Trophoblast cell (in vitro differentiated cells and primary cell): ENCODE measurements around the gene IFNGR2.

Experiments used
- DNase-seq, 2 donors: peaks; one replicate each; pipeline ENCODE4 v3.0.0-alpha.2; 2016
- H2AFZ ChIP-seq: 2 replicates; pipeline ENCODE4 v1.6.1; 2013; ENCODE audit warnings: low read length, moderate library complexity, mild to moderate bottlenecking; ENCODE audit not compliant: insufficient read depth, poor library complexity
- H2AK5ac ChIP-seq: 2 replicates; pipeline ENCODE4 v1.6.1; 2013; ENCODE audit warnings: mild to moderate bottlenecking, low read length
- H2BK120ac ChIP-seq: 2 replicates; pipeline ENCODE4 v1.6.1; 2013; ENCODE audit warnings: low read length, mild to moderate bottlenecking, moderate library complexity; ENCODE audit not compliant: insufficient read depth, poor library complexity
- H2BK12ac ChIP-seq: 2 replicates; pipeline ENCODE4 v1.6.1; 2013; ENCODE audit warnings: mild to moderate bottlenecking, low read length, moderate library complexity
- H2BK5ac ChIP-seq: 2 replicates; pipeline ENCODE4 v1.6.1; 2013; ENCODE audit warnings: low read length, low read depth, moderate library complexity, mild to moderate bottlenecking; ENCODE audit not compliant: poor library complexity
- H3K14ac ChIP-seq: 2 replicates; pipeline ENCODE4 v1.6.1; 2013; ENCODE audit warnings: mild to moderate bottlenecking, low read length
- H3K18ac ChIP-seq: 2 replicates; pipeline ENCODE4 v1.6.1; 2013; ENCODE audit warnings: mild to moderate bottlenecking, low read length
- H3K23ac ChIP-seq: 2 replicates; pipeline ENCODE4 v1.6.1; 2013; ENCODE audit warnings: low read length
- H3K27ac ChIP-seq: 2 replicates; pipeline ENCODE4 v1.5.1; 2013; ENCODE audit warnings: low read depth, mild to moderate bottlenecking, inconsistent platforms, low read length, moderate library complexity
- H3K27me3 ChIP-seq: 2 replicates; pipeline ENCODE4 v1.6.1; 2013; ENCODE audit warnings: inconsistent platforms, mild to moderate bottlenecking, low read length, moderate library complexity; ENCODE audit not compliant: insufficient read depth
- H3K36me3 ChIP-seq, 2 experiments: 1 replicate in 1 of 2; 2 replicates in 1 of 2; pipeline ENCODE4 v1.6.1; 2013; ENCODE audit warnings: low read length in 2 of 2, mild to moderate bottlenecking in 2 of 2, moderate library complexity in 1 of 2; ENCODE audit not compliant: insufficient read depth in 2 of 2, control insufficient read depth in 1 of 2
- H3K4ac ChIP-seq: 2 replicates; pipeline ENCODE4 v1.6.1; 2013; ENCODE audit warnings: low read depth, mild to moderate bottlenecking, low read length, moderate library complexity
- H3K4me1 ChIP-seq, 2 experiments: 1 replicate in 1 of 2; 2 replicates in 1 of 2; pipeline ENCODE4 v1.6.1; 2013; ENCODE audit warnings: low read length in 2 of 2, mild to moderate bottlenecking in 2 of 2, moderate library complexity in 1 of 2; ENCODE audit not compliant: insufficient read depth in 2 of 2, control insufficient read depth in 1 of 2
- H3K4me2 ChIP-seq: 2 replicates; pipeline ENCODE4 v1.6.1; 2013; ENCODE audit warnings: inconsistent platforms, mild to moderate bottlenecking, low read length, moderate library complexity
- H3K4me3 ChIP-seq: 2 replicates; pipeline ENCODE4 v1.5.1; 2013; ENCODE audit warnings: mild to moderate bottlenecking, low read depth, low read length, inconsistent platforms
- H3K79me1 ChIP-seq: one replicate; pipeline ENCODE4 v1.6.1; 2013; ENCODE audit warnings: low read length
- H3K79me2 ChIP-seq: 2 replicates; pipeline ENCODE4 v1.6.1; 2013; ENCODE audit warnings: low read length, mild to moderate bottlenecking; ENCODE audit not compliant: control insufficient read depth, insufficient read depth, poor library complexity
- H3K9ac ChIP-seq: 2 replicates; pipeline ENCODE4 v1.6.1; 2013; ENCODE audit warnings: mild to moderate bottlenecking, low read length
- H3K9me3 ChIP-seq: 2 replicates; pipeline ENCODE4 v1.6.1; 2013; ENCODE audit warnings: low read depth, mild to moderate bottlenecking, control low read depth, inconsistent platforms, low read length; ENCODE audit not compliant: insufficient read depth
- H4K12ac ChIP-seq: 2 replicates; pipeline ENCODE4 v1.6.1; 2013; ENCODE audit warnings: low read depth, mild to moderate bottlenecking, low read length, moderate library complexity
- H4K8ac ChIP-seq: 2 replicates; pipeline ENCODE4 v1.6.1; 2013; ENCODE audit warnings: low read depth, mild to moderate bottlenecking, low read length, moderate library complexity
- H4K91ac ChIP-seq: one replicate; pipeline ENCODE4 v1.6.1; 2013; ENCODE audit warnings: low read depth, mild to moderate bottlenecking, low read length, moderate library complexity
- WGBS: extraction: QIAGEN DNeasy Blood & Tissue Kit; methylation state at CpG from one replicate; pipeline ENCODE4 v1.1.7; 2013; ENCODE audit warnings: missing lambda C conversion rate; ENCODE audit not compliant: insufficient read length, insufficient coverage; ENCODE audit errors: extremely low coverage; 5-methylcytosine and 5-hydroxymethylcytosine counted together

Gene IFNGR2

GRCh38 chr21:33428669-33429068, 25.5 kb downstream of the IFNGR2 start:
- peak overlapping the region; percentile 20 for H4K12ac ChIP-seq
- no peak overlapping the region for H3K23ac ChIP-seq
- H3K4ac ChIP-seq = no peak overlapping the region
- H3K9me3 ChIP-seq = no peaks in the 10 kb centered on the region
- H3K27ac ChIP-seq = no peak overlapping the region
- H3K79me1 ChIP-seq = no peaks in the 10 kb centered on the region
- no peak overlapping the region for H3K4me3 ChIP-seq
- H2BK120ac ChIP-seq = no peak overlapping the region
- WGBS = no CpG with 5 or more reads among the region's 8 CpGs
- no peak overlapping the region for H3K18ac ChIP-seq
- no peak for DNase-seq
- no peaks in the 10 kb centered on the region for H3K27me3 ChIP-seq
- no peak overlapping the region for H2AK5ac ChIP-seq
- H3K36me3 ChIP-seq = peaks cover 49 to 70% of the 10 kb centered on the region in 2 experiments
- no peak overlapping the region for H2BK5ac ChIP-seq
- no peak overlapping the region for H4K91ac ChIP-seq
- H4K8ac ChIP-seq = peak overlapping the region; percentile 17
- H3K4me2 ChIP-seq = no peak overlapping the region
- no peak overlapping the region for H3K14ac ChIP-seq
- H3K9ac ChIP-seq = no peak overlapping the region
- no peak overlapping the region for H2BK12ac ChIP-seq
- no peaks in the 10 kb centered on the region for H3K4me1 ChIP-seq
- no peak overlapping the region for H2AFZ ChIP-seq
- H3K79me2 ChIP-seq = no peaks in the 10 kb centered on the region

DNA sequence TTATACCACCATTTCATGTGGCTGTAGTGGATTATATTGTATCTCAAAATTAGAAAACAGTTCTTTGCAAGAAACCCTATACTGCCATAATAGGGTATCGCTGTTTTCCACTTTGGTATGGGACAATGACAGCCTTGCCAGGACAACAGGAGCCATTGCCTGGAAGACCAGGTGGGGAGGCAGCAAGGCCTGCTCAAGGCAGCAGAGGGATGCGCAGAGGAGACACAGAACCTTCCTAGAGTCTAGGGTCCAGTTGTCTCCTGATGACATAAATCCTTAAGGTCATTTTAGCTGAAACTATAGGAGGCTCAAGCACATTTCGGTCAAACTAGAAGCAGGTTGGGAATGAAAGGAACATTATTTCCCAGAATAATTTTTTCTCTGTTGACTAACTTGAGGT, 27.6 kb downstream of the IFNGR2 start:
- no peaks in the 10 kb centered on the region for H3K79me1 ChIP-seq
- no peak overlapping the region for H3K18ac ChIP-seq
- WGBS = no CpG with 5 or more reads among the region's 3 CpGs
- peaks cover 41 to 60% of the 10 kb centered on the region in 2 experiments for H3K36me3 ChIP-seq
- H3K27me3 ChIP-seq = no peaks in the 10 kb centered on the region
- no peak overlapping the region for H2BK12ac ChIP-seq
- no peak overlapping the region for H4K91ac ChIP-seq
- H3K4ac ChIP-seq = no peak overlapping the region
- H3K4me2 ChIP-seq = no peak overlapping the region
- no peak overlapping the region for H2BK5ac ChIP-seq
- H3K23ac ChIP-seq = no peak overlapping the region
- H2BK120ac ChIP-seq = no peak overlapping the region
- H3K79me2 ChIP-seq = no peaks in the 10 kb centered on the region
- H2AK5ac ChIP-seq = no peak overlapping the region
- H2AFZ ChIP-seq = no peak overlapping the region
- H4K12ac ChIP-seq = no peak overlapping the region
- no peaks in the 10 kb centered on the region for H3K9me3 ChIP-seq
- no peak overlapping the region for H3K14ac ChIP-seq
- H3K4me1 ChIP-seq = peaks cover 0 to 2% of the 10 kb centered on the region in 2 experiments
- no peak for DNase-seq
- no peak overlapping the region for H3K9ac ChIP-seq
- H3K4me3 ChIP-seq = no peak overlapping the region
- no peak overlapping the region for H3K27ac ChIP-seq
- no peak overlapping the region for H4K8ac ChIP-seq

DNA sequence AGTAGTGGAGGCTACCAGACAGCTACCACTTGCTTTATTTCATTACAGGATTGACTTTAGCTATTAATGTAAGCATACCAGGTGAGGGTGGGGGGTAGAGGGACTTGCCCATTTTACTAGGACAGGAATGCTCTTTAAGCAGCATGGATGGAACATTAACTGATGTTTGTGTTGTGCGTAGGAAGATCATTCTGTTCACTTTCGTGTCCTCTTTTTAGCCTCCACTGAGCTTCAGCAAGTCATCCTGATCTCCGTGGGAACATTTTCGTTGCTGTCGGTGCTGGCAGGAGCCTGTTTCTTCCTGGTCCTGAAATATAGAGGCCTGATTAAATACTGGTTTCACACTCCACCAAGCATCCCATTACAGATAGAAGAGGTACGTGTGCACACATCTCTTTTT, 29.3 kb downstream of the IFNGR2 start:
- H3K4me2 ChIP-seq = no peak overlapping the region
- H3K9me3 ChIP-seq = no peaks in the 10 kb centered on the region
- no peaks in the 10 kb centered on the region for H3K79me1 ChIP-seq
- no peak overlapping the region for H4K8ac ChIP-seq
- H3K27me3 ChIP-seq = no peaks in the 10 kb centered on the region
- H2AK5ac ChIP-seq = no peak overlapping the region
- no peaks in the 10 kb centered on the region for H3K79me2 ChIP-seq
- no peak overlapping the region for H3K4me3 ChIP-seq
- no peak overlapping the region for H2AFZ ChIP-seq
- no peak overlapping the region for H3K9ac ChIP-seq
- H4K12ac ChIP-seq = no peak overlapping the region
- no peak overlapping the region for H4K91ac ChIP-seq
- no peak overlapping the region for H3K18ac ChIP-seq
- WGBS = no CpG with 5 or more reads among the region's 6 CpGs
- peaks cover 0 to 2% of the 10 kb centered on the region in 2 experiments for H3K4me1 ChIP-seq
- H3K27ac ChIP-seq = no peak overlapping the region
- H2BK12ac ChIP-seq = no peak overlapping the region
- no peak overlapping the region for H3K23ac ChIP-seq
- no peak overlapping the region for H3K14ac ChIP-seq
- no peak overlapping the region for H2BK120ac ChIP-seq
- H2BK5ac ChIP-seq = no peak overlapping the region
- no peak overlapping the region for H3K4ac ChIP-seq
- peaks cover 42 to 58% of the 10 kb centered on the region in 2 experiments for H3K36me3 ChIP-seq
- DNase-seq = no peak

- no peak overlapping the region for H2BK120ac ChIP-seq
- H3K23ac ChIP-seq = no peak overlapping the region
- H4K8ac ChIP-seq = no peak overlapping the region
- peaks cover 0 to 2% of the 10 kb centered on the region in 2 experiments for H3K4me1 ChIP-seq
- H3K27ac ChIP-seq = no peak overlapping the region
- no peak overlapping the region for H3K18ac ChIP-seq
- no peak overlapping the region for H4K12ac ChIP-seq
- no peak overlapping the region for H2AFZ ChIP-seq
- H3K79me2 ChIP-seq = no peaks in the 10 kb centered on the region
- no peak overlapping the region for H3K4me2 ChIP-seq
- H3K9me3 ChIP-seq = no peaks in the 10 kb centered on the region
- no CpG with 5 or more reads among the region's 8 CpGs for WGBS
- no peak overlapping the region for H2AK5ac ChIP-seq
- no peak overlapping the region for H2BK12ac ChIP-seq
- DNase-seq = no peak
- H3K4ac ChIP-seq = no peak overlapping the region
- no peak overlapping the region for H3K4me3 ChIP-seq
- peaks cover 42 to 60% of the 10 kb centered on the region in 2 experiments for H3K36me3 ChIP-seq
- H3K27me3 ChIP-seq = no peaks in the 10 kb centered on the region
- no peak overlapping the region for H2BK5ac ChIP-seq
- H3K9ac ChIP-seq = no peak overlapping the region
- no peak overlapping the region for H3K14ac ChIP-seq
- no peaks in the 10 kb centered on the region for H3K79me1 ChIP-seq
- no peak overlapping the region for H4K91ac ChIP-seq
These were observed 29.8 kb downstream of the IFNGR2 start for GRCh38 chr21:33433001-33433400.
